HepG2 (cell line): ENCODE data around the gene CTNNA3. TPM values are rescaled to one million over a fixed set of nuclear protein-coding genes. Genes with fewer than 3 reads are reported as not detected.

Source experiments
- ATAC-seq: fragments of 200-7000 bp; cut with Tn5 transposase; 3 replicates; pipeline ENCODE4 v1.9.1; 2020; ENCODE audit warnings: mild to moderate bottlenecking, moderate library complexity
- BruUV-seq: library from RNA; stranded (reverse); fragments of 400-500 nt; replicated peaks from 2 replicates; lab custom pipeline; 2021; lab: Mats Ljungman, UMichigan
- CTCF ChIA-PET: fragments of 300-600 bp; formaldehyde crosslinking; extraction: SDS; loops from one replicate; lab custom pipeline; 2021; ENCODE audit warnings: low total read pairs, inconsistent platforms, low intra/inter-chr PET ratio; lab: Yijun Ruan, JAX
- POLR2A ChIA-PET: fragments of 350-600 bp; sonication (Branson Sonifier 250); formaldehyde crosslinking; loops from one replicate; lab custom pipeline; 2020; ENCODE audit warnings: antibody characterized with exemption, inconsistent platforms; lab: Yijun Ruan, JAX
- DNase-seq: peaks from one replicate; pipeline ENCODE4 v3.0.0-alpha.2; 2015; ENCODE audit warnings: low spot score
- FAIRE-seq: peaks from 3 replicates; lab custom pipeline; 2011; peaks lifted over from hg19 to GRCh38; lab: Jason Lieb, UNC
- H2AFZ ChIP-seq: one replicate; pipeline ENCODE4 v1.6.1; 2011; ENCODE audit warnings: low read length, inconsistent platforms
- H3K27ac ChIP-seq: fragments of 300-600 bp; 3 replicates; pipeline ENCODE4 v1.8.0; 2011; ENCODE audit warnings: mixed run types, mild to moderate bottlenecking, mixed read lengths, low read length, inconsistent platforms; ENCODE audit not compliant: insufficient read depth; ENCODE audit errors: extremely low read length
- H3K27me3 ChIP-seq, 2 experiments: fragments of 200-600 bp in 1 of 2; 2 replicates in 1 of 2; 3 replicates in 1 of 2; pipeline versions ENCODE4 v1.6.0 to v1.8.0; 2011; ENCODE audit warnings: low read length in 2 of 2, mild to moderate bottlenecking in 2 of 2, moderate library complexity in 2 of 2, inconsistent platforms in 1 of 2; ENCODE audit not compliant: insufficient read depth in 2 of 2, control insufficient read depth in 1 of 2
- H3K36me3 ChIP-seq, 2 experiments: fragments of 200-600 bp in 1 of 2; replicated peaks in 1 of 2; 2 replicates in 1 of 2; 3 replicates in 1 of 2; pipeline versions ENCODE4 v1.5.1 to v1.8.0; 2011; ENCODE audit warnings: low read length in 2 of 2, inconsistent platforms in 1 of 2; ENCODE audit not compliant: insufficient read depth in 2 of 2, control insufficient read depth in 1 of 2
- H3K4me1 ChIP-seq: 2 replicates; pipeline ENCODE4 v1.5.1; 2012; ENCODE audit warnings: low read length, inconsistent platforms; ENCODE audit not compliant: insufficient read depth
- H3K4me2 ChIP-seq: 2 replicates; pipeline ENCODE4 v1.6.0; 2011; ENCODE audit warnings: low read depth, low read length, inconsistent platforms
- H3K4me3 ChIP-seq, 3 experiments: fragments of 200-600 bp in 1 of 3; sonication (generic), shearing (Covaris generic) in 1 of 3; replicated peaks in 1 of 3; 2 replicates each; pipeline ENCODE4 v1.5.1; 2011 to 2016; ENCODE audit warnings: low read length in 3 of 3, inconsistent platforms in 2 of 3, low read depth in 2 of 3, mild to moderate bottlenecking in 2 of 3, control low read depth in 1 of 3, mixed read lengths in 1 of 3; ENCODE audit not compliant: insufficient read depth in 1 of 3
- H3K79me2 ChIP-seq: one replicate; pipeline ENCODE4 v1.6.1; 2011; ENCODE audit warnings: low read length, inconsistent platforms; ENCODE audit not compliant: insufficient read depth
- H3K9ac ChIP-seq: 2 replicates; pipeline ENCODE4 v1.6.0; 2011; ENCODE audit warnings: mild to moderate bottlenecking, low read depth, low read length, inconsistent platforms; ENCODE audit not compliant: insufficient read depth
- H3K9me3 ChIP-seq: 2 replicates; pipeline ENCODE4 v1.5.1; 2012; ENCODE audit warnings: mild to moderate bottlenecking, low read length
- H4K20me1 ChIP-seq: 2 replicates; pipeline ENCODE4 v1.6.0; 2011; ENCODE audit warnings: inconsistent platforms, mild to moderate bottlenecking, low read length, moderate library complexity; ENCODE audit not compliant: insufficient read depth
- ETV5 ChIP-seq: IDR thresholded peaks from 2 replicates; pipeline ENCODE4 v1.6.1; 2018; ENCODE audit warnings: missing biosample characterization, missing genetic modification reagents, inconsistent platforms, borderline replicate concordance
- NPAS2 ChIP-seq: sonication (generic); formaldehyde crosslinking; IDR thresholded peaks from 2 replicates; pipeline ENCODE4 v1.8.0; 2022; ENCODE audit warnings: mild to moderate bottlenecking, missing genetic modification reagents, borderline replicate concordance
- XBP1 ChIP-seq: sonication (generic); formaldehyde crosslinking; IDR thresholded peaks from 2 replicates; pipeline ENCODE4 v1.5.0; 2020; ENCODE audit warnings: missing genetic modification reagents
- ZNF230 ChIP-seq: sonication (generic); formaldehyde crosslinking; IDR thresholded peaks from 2 replicates; pipeline ENCODE4 v1.4.0; 2020; ENCODE audit warnings: mild to moderate bottlenecking, missing genetic modification reagents
- ZNF274 ChIP-seq: sonication (generic); formaldehyde crosslinking; IDR thresholded peaks from 2 replicates; pipeline ENCODE4 v1.5.1; 2020; ENCODE audit warnings: mild to moderate bottlenecking, missing genetic modification reagents
- ZNF430 ChIP-seq: sonication (generic); formaldehyde crosslinking; IDR thresholded peaks from 2 replicates; pipeline ENCODE4 v1.9.0; 2021; ENCODE audit warnings: mild to moderate bottlenecking, missing genetic modification reagents
- ZNF83 ChIP-seq: sonication (generic); formaldehyde crosslinking; IDR thresholded peaks from 2 replicates; pipeline ENCODE4 v1.4.0; 2020; ENCODE audit warnings: missing genetic modification reagents, mild to moderate bottlenecking, borderline replicate concordance
- WGBS: methylation state at CpG from one replicate; pipeline ENCODE4 v1.1.6; 2017; ENCODE audit warnings: low lambda C conversion rate; 5-methylcytosine and 5-hydroxymethylcytosine counted together
- in situ Hi-C: cut with HindIII; loops from 2 replicates; pipeline ENCODE4 v1.10.0; 2017; ENCODE audit warnings: low pct_unique_long_range_greater_than_20kb; ENCODE audit not compliant: extremely low pct_ligation_motif_present
- intact Hi-C: fragments of 100-400 bp; cut with micrococcal nuclease; formaldehyde crosslinking; loops from one replicate; pipeline ENCODE4 v1.10.0; 2022; ENCODE audit not compliant: unreplicated experiment
- polyA plus RNA-seq, 8 experiments: library from polyadenylated mRNA; depleted of rRNA in 3 of 8; stranded (reverse) in 7 of 8; unstranded in 1 of 8; fragments of >200 nt; fragmentation: Illumina TruSeq in 4 of 8; extraction: Trizol in 4 of 8; gene quantifications; 2 replicates each; pipeline versions ENCODE4 v1.2.1 to v1.2.3, GENCODE V29; 2011 to 2016; ENCODE audit warnings: low read depth in 4 of 8, missing spikeins in 1 of 8, mixed read lengths in 1 of 8; ENCODE audit not compliant: insufficient read depth in 1 of 8
- total RNA-seq, 5 experiments: library from RNA; depleted of rRNA; stranded (reverse); fragments of >200 nt; fragmentation: Illumina TruSeq; extraction: Trizol; gene quantifications; 2 replicates each; pipeline ENCODE4 v1.2.3, GENCODE V29; 2016; ENCODE audit warnings: low read depth in 1 of 5
- TF ChIP-seq, protein P1 (sequence below): sonication (generic); formaldehyde crosslinking; IDR thresholded peaks from 2 replicates; pipeline ENCODE4 v1.8.0; 2022; ENCODE audit warnings: missing genetic modification reagents, mild to moderate bottlenecking, moderate library complexity, borderline replicate concordance
- TF ChIP-seq, protein P2 (sequence below): sonication (generic); formaldehyde crosslinking; IDR thresholded peaks from 2 replicates; pipeline ENCODE4 v1.5.0; 2020; ENCODE audit warnings: missing genetic modification reagents, mild to moderate bottlenecking, borderline replicate concordance

The CTNNA3 gene
- total and polyA plus RNA-seq, 2 of the 13 experiments (the other 11 are each of a cell fraction or from before 2014, with no cell fraction given), result not detected

- FAIRE-seq (no peak), ATAC-seq (no peak)
- H3K4me1 ChIP-seq, result no peaks in the 10 kb centered on the region
- intact Hi-C loops, result no loop called here
- BruUV-seq, result no TSS peak
- ChIA-PET POLR2A (no interaction called here), CTCF (no interaction called here)
- peaks cover 20% of the 10 kb centered on the region for H3K9me3 ChIP-seq
- no peak overlapping the region for H3K4me2 ChIP-seq
- WGBS, result under 1% methylated on average over 2 of the region's 2 CpGs
- H3K9ac ChIP-seq, result no peak overlapping the region
- no peak overlapping the region for H3K27ac ChIP-seq
- H3K27me3 ChIP-seq, result no peaks in the 10 kb centered on the region
- no peaks in the 10 kb centered on the region for H3K79me2 ChIP-seq
- no peak overlapping the region for H2AFZ ChIP-seq
- H3K4me3 ChIP-seq, result no peak overlapping the region
- no peaks in the 10 kb centered on the region for H3K36me3 ChIP-seq
- no peaks in the 10 kb centered on the region for H4K20me1 ChIP-seq
- TF ChIP-seq, protein P1, sequence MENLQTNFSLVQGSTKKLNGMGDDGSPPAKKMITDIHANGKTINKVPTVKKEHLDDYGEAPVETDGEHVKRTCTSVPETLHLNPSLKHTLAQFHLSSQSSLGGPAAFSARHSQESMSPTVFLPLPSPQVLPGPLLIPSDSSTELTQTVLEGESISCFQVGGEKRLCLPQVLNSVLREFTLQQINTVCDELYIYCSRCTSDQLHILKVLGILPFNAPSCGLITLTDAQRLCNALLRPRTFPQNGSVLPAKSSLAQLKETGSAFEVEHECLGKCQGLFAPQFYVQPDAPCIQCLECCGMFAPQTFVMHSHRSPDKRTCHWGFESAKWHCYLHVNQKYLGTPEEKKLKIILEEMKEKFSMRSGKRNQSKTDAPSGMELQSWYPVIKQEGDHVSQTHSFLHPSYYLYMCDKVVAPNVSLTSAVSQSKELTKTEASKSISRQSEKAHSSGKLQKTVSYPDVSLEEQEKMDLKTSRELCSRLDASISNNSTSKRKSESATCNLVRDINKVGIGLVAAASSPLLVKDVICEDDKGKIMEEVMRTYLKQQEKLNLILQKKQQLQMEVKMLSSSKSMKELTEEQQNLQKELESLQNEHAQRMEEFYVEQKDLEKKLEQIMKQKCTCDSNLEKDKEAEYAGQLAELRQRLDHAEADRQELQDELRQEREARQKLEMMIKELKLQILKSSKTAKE (CRISPR knock-in tag), result no peak
- TF ChIP-seq XBP1 (CRISPR knock-in tag) (no peak), ZNF274 (no peak), ZNF230 (CRISPR knock-in tag) (no peak), NPAS2 (CRISPR knock-in tag) (no peak), ETV5 (CRISPR knock-in tag) (no peak), ZNF83 (CRISPR knock-in tag) (no peak), ZNF430 (CRISPR knock-in tag) (no peak)
- TF ChIP-seq, protein P2, sequence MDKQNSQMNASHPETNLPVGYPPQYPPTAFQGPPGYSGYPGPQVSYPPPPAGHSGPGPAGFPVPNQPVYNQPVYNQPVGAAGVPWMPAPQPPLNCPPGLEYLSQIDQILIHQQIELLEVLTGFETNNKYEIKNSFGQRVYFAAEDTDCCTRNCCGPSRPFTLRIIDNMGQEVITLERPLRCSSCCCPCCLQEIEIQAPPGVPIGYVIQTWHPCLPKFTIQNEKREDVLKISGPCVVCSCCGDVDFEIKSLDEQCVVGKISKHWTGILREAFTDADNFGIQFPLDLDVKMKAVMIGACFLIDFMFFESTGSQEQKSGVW (CRISPR knock-in tag), result no peak
- TF ChIP-seq, all 625 proteins: peak for 0
- in situ Hi-C loops, result no loop called here
- no peak for DNase-seq
Measured at GRCh38 chr10:67587771-67588170, 108.2 kb downstream of the CTNNA3 start.
